K562 (cell line): Measurements from ENCODE around the gene XKRX. TPM values are rescaled to one million over a fixed set of nuclear protein-coding genes. Genes with fewer than 3 reads are reported as not detected.

Experiments
- ATAC-seq: fragments of 200-7000 bp; cut with Tn5 transposase; 3 replicates; pipeline ENCODE4 v1.9.1; 2020; ENCODE audit warnings: moderate library complexity
- BruUV-seq: library from RNA; stranded (reverse); fragments of 400-500 nt; replicated peaks from 2 replicates; lab custom pipeline; 2021; lab: Mats Ljungman, UMichigan
- CTCF ChIA-PET: fragments of 300-600 bp; formaldehyde crosslinking; extraction: SDS; loops from one replicate; lab custom pipeline; 2021; ENCODE audit warnings: low intra/inter-chr PET ratio; lab: Yijun Ruan, JAX
- POLR2A ChIA-PET: fragments of 300-600, 350-650 bp; sonication (Branson Sonifier 250); formaldehyde crosslinking; extraction: SDS; loops from one replicate; lab custom pipeline; 2021; ENCODE audit warnings: antibody characterized with exemption, inconsistent platforms; lab: Yijun Ruan, JAX
- DNase-seq, 4 experiments: peaks; one replicate each; pipeline versions ENCODE4 v3.0.0 to v3.0.0-alpha.2; 2011 to 2018; ENCODE audit warnings: low spot score in 3 of 4, mixed read lengths in 3 of 4; ENCODE audit errors: extremely low read depth in 1 of 4
- FAIRE-seq: peaks from 2 replicates; lab custom pipeline; 2011; peaks lifted over from hg19 to GRCh38; lab: Jason Lieb, UNC
- H2AFZ ChIP-seq: 2 replicates; pipeline ENCODE4 v1.6.0; 2011; ENCODE audit warnings: low read depth, low read length, control low read depth, inconsistent platforms
- H3K27ac ChIP-seq: fragments of 200-600 bp; 3 replicates; pipeline ENCODE4 v1.8.0; 2011; ENCODE audit warnings: low read depth, mild to moderate bottlenecking, control low read depth, inconsistent platforms, low read length, moderate library complexity, mixed read lengths; ENCODE audit errors: extremely low read depth
- H3K27me3 ChIP-seq, 2 experiments: fragments of 300-600 bp in 1 of 2; 2 replicates in 1 of 2; 3 replicates in 1 of 2; pipeline versions ENCODE4 v1.6.0 to v1.8.0; 2011; ENCODE audit warnings: inconsistent platforms in 2 of 2, low read length in 2 of 2, mild to moderate bottlenecking in 1 of 2, mixed read lengths in 1 of 2, moderate library complexity in 1 of 2; ENCODE audit not compliant: control insufficient read depth in 2 of 2, insufficient read depth in 2 of 2
- H3K36me3 ChIP-seq: fragments of 300-600 bp; 3 replicates; pipeline ENCODE4 v1.8.0; 2011; ENCODE audit warnings: mild to moderate bottlenecking, low read length, inconsistent platforms; ENCODE audit not compliant: control insufficient read depth, insufficient read depth
- H3K4me1 ChIP-seq, 2 experiments: fragments of 200-600 bp in 1 of 2; replicated peaks in 1 of 2; 2 replicates in 1 of 2; 3 replicates in 1 of 2; pipeline versions ENCODE4 v1.5.1 to v1.8.0; 2011; ENCODE audit warnings: inconsistent platforms in 2 of 2, low read length in 2 of 2, mild to moderate bottlenecking in 1 of 2, mixed read lengths in 1 of 2, moderate library complexity in 1 of 2; ENCODE audit not compliant: control insufficient read depth in 2 of 2, insufficient read depth in 2 of 2
- H3K4me2 ChIP-seq: 2 replicates; pipeline ENCODE4 v1.6.1; 2011; ENCODE audit warnings: low read length, control low read depth, inconsistent platforms, mixed read lengths; ENCODE audit not compliant: insufficient read depth
- H3K4me3 ChIP-seq: fragments of 200-600 bp; sonication (generic), shearing (Covaris generic); 2 replicates; pipeline ENCODE4 v1.5.1; 2016; ENCODE audit warnings: control low read depth, inconsistent platforms
- H3K79me2 ChIP-seq: fragments of 200-600 bp; 3 replicates; pipeline ENCODE4 v1.8.0; 2011; ENCODE audit warnings: low read length, inconsistent platforms; ENCODE audit not compliant: control insufficient read depth, insufficient read depth
- H3K9ac ChIP-seq, 2 experiments: 2 replicates each; pipeline versions ENCODE4 v1.6.0 to v1.6.1; 2011; ENCODE audit warnings: low read depth in 2 of 2, low read length in 2 of 2, control low read depth in 1 of 2, inconsistent platforms in 1 of 2, mild to moderate bottlenecking in 1 of 2, mixed read lengths in 1 of 2; ENCODE audit not compliant: insufficient read depth in 1 of 2
- H3K9me1 ChIP-seq: one replicate; pipeline ENCODE4 v1.6.0; 2011; ENCODE audit warnings: inconsistent platforms, mild to moderate bottlenecking, low read length, moderate library complexity; ENCODE audit not compliant: control insufficient read depth, insufficient read depth
- H3K9me3 ChIP-seq: replicated peaks from 2 replicates; pipeline ENCODE4 v1.5.1; 2011; ENCODE audit warnings: low read depth, low read length, inconsistent platforms; ENCODE audit not compliant: control insufficient read depth, insufficient read depth
- H4K20me1 ChIP-seq: replicated peaks from 2 replicates; pipeline ENCODE4 v1.6.1; 2011; ENCODE audit warnings: low read length, inconsistent platforms, mixed read lengths; ENCODE audit not compliant: control insufficient read depth, insufficient read depth
- ADNP ChIP-seq: fragments of 200-800 bp; sonication (Bioruptor generic); IDR thresholded peaks from 2 replicates; pipeline ENCODE4 v1.6.1; 2016; ENCODE audit warnings: missing genetic modification characterization, missing compliant biosample characterization
- NCOA6 ChIP-seq: fragments of 450-650 bp; IDR thresholded peaks from 2 replicates; pipeline ENCODE4 v1.6.1; 2017; ENCODE audit warnings: mild to moderate bottlenecking
- RHOXF2B ChIP-seq: fragments of 250-450 bp; sonication (Bioruptor Pico); conservative IDR thresholded peaks from 2 replicates; pipeline ENCODE4 v1.5.1; 2021
- SIN3A ChIP-seq, 2 experiments: fragments of 150-350 bp in 1 of 2; IDR thresholded peaks; 2 replicates each; pipeline ENCODE4 v1.6.1; 2011 to 2016; ENCODE audit warnings: borderline replicate concordance in 2 of 2, low read depth in 2 of 2, low read length in 2 of 2, mild to moderate bottlenecking in 2 of 2, moderate library complexity in 2 of 2; ENCODE audit not compliant: control insufficient read depth in 1 of 2
- ZNF384 ChIP-seq: IDR thresholded peaks from 2 replicates; pipeline ENCODE4 v1.6.1; 2012; ENCODE audit warnings: low read depth, low read length, improper control_type of control experiment
- WGBS: fragments of 100-300 bp; shearing (Covaris generic); methylation state at CpG from one replicate; pipeline ENCODE4 v1.1.6; 2016; ENCODE audit warnings: low coverage, mixed read lengths; ENCODE audit not compliant: insufficient coverage; ENCODE audit errors: missing lambda C conversion rate; 5-methylcytosine and 5-hydroxymethylcytosine counted together
- in situ Hi-C: fragments of 300-500 bp; cut with MboI; formaldehyde crosslinking; loops from 4 replicates; pipeline ENCODE4 v1.15.0; 2018; ENCODE audit warnings: inconsistent platforms, mixed read lengths
- intact Hi-C: fragments of 100-400 bp; cut with micrococcal nuclease; formaldehyde crosslinking; loops from 2 replicates; pipeline ENCODE4 v1.14.2; 2022
- polyA plus RNA-seq, 8 experiments: library from polyadenylated mRNA; depleted of rRNA in 4 of 8; stranded (reverse) in 5 of 8; unstranded in 3 of 8; fragments of >200 nt; fragmentation: Nextera tagmentation in 2 of 8; fragmentation: Illumina TruSeq in 1 of 8; extraction: Ambion mirVana in 2 of 8; extraction: Trizol in 1 of 8; gene quantifications; 2 replicates each; pipeline versions ENCODE4 v1.2.1 to v1.2.3, GENCODE V29; 2011 to 2014; ENCODE audit warnings: inconsistent platforms in 1 of 8, missing spikeins in 1 of 8
- total RNA-seq, 7 experiments: library from RNA; depleted of rRNA in 6 of 7; stranded (reverse); fragments of >200 nt in 6 of 7; fragmentation: Illumina TruSeq in 2 of 7; extraction: Trizol in 2 of 7; gene quantifications; 2 replicates each; pipeline versions ENCODE4 v1.2.1 to v1.2.3, GENCODE V29; 2011 to 2021; ENCODE audit warnings: low replicate concordance in 1 of 7
- TF ChIP-seq, protein P1 (sequence below): fragments of 450-650 bp; formaldehyde crosslinking; conservative IDR thresholded peaks from 2 replicates; pipeline ENCODE4 v1.4.0; 2022; ENCODE audit warnings: mild to moderate bottlenecking, missing genetic modification characterization
- TF ChIP-seq, protein P2 (sequence below): fragments of 250-450 bp; sonication (Bioruptor Pico); IDR thresholded peaks from 2 replicates; pipeline ENCODE4 v1.8.0; 2021; ENCODE audit warnings: moderate library complexity, mild to moderate bottlenecking, inconsistent platforms
- TF ChIP-seq, protein P3 (sequence below): fragments of 450-650 bp; IDR thresholded peaks from 2 replicates; pipeline ENCODE4 v1.6.1; 2016; ENCODE audit warnings: low read depth, mild to moderate bottlenecking, moderate library complexity
- TF ChIP-seq, protein P4 (sequence below), 2 experiments: fragments of 450-650 bp; IDR thresholded peaks; 2 replicates each; pipeline ENCODE4 v1.6.1; 2018; ENCODE audit warnings: mild to moderate bottlenecking in 2 of 2, low read depth in 1 of 2; ENCODE audit not compliant: partially characterized antibody in 2 of 2
- TF ChIP-seq, protein P5 (sequence below): fragments of 200-800 bp; sonication (Bioruptor generic); IDR thresholded peaks from 2 replicates; pipeline ENCODE4 v1.6.1; 2017; ENCODE audit warnings: missing genetic modification characterization, missing compliant biosample characterization
- TF ChIP-seq, protein P6 (sequence below): sonication (generic); formaldehyde crosslinking; IDR thresholded peaks from 2 replicates; pipeline ENCODE4 v1.8.0; 2022; ENCODE audit warnings: mild to moderate bottlenecking, low read depth, missing genetic modification reagents

The XKRX gene
- total and polyA plus RNA-seq, 9 of the 15 experiments (the other 6 are each of a cell fraction or from before 2014, with no cell fraction given): 0.03 TPM; not detected in 8

DNA sequence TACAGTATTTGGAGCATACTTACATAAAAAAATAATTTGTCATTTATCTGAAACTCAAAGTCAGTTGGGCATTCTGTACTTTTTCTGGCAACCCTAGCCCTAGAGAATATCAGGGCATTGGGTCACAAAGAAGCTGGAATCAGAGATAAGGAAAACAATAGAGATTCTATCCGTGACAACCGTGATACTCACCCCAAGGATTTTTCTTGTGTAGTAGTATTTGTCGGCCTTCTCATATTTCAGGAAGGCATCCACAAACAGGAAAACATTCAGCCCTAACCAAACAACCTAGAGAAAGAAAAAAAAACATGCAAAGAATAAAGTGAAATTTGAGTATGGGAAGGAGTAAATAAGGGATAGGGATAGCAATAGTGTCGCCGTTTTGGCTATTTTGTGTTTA is 58.2 kb downstream of the XKRX start:
- ATAC-seq (no peak), DNase-seq (no peak), FAIRE-seq (no peak)
- WGBS: 0% methylated on average over 5 of the region's 5 CpGs
- H3K9ac ChIP-seq: no peak overlapping the region
- no peak overlapping the region for H3K4me3 ChIP-seq
- H3K4me1 ChIP-seq: no peaks in the 10 kb centered on the region
- no peaks in the 10 kb centered on the region for H3K79me2 ChIP-seq
- intact Hi-C loops (no loop called here), in situ Hi-C loops (no loop called here)
- ChIA-PET CTCF (no interaction called here), POLR2A (no interaction called here)
- H3K27ac ChIP-seq: no peak overlapping the region
- H3K27me3 ChIP-seq: peaks cover 0 to 4% of the 10 kb centered on the region in 2 experiments; a peak in 1 of 5 replicates
- H3K4me2 ChIP-seq: no peak overlapping the region
- BruUV-seq: no TSS peak
- H3K9me1 ChIP-seq: no peaks in the 10 kb centered on the region
- H3K9me3 ChIP-seq: no peaks in the 10 kb centered on the region
- H2AFZ ChIP-seq: no peak overlapping the region
- no peaks in the 10 kb centered on the region for H4K20me1 ChIP-seq
- H3K36me3 ChIP-seq: no peaks in the 10 kb centered on the region
- TF ChIP-seq, protein P1, sequence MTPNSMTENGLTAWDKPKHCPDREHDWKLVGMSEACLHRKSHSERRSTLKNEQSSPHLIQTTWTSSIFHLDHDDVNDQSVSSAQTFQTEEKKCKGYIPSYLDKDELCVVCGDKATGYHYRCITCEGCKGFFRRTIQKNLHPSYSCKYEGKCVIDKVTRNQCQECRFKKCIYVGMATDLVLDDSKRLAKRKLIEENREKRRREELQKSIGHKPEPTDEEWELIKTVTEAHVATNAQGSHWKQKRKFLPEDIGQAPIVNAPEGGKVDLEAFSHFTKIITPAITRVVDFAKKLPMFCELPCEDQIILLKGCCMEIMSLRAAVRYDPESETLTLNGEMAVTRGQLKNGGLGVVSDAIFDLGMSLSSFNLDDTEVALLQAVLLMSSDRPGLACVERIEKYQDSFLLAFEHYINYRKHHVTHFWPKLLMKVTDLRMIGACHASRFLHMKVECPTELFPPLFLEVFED (CRISPR knock-in tag): no peak
- TF ChIP-seq NCOA6 (no peak), ZNF384 (no peak), RHOXF2B (CRISPR knock-in tag) (no peak), ADNP (no peak), SIN3A (IDR thresholded peaks at IDR 0.05; ENCODE audit: borderline replicate concordance in 2 of 2, control insufficient read depth in 1 of 2, low read depth in 2 of 2, low read length in 2 of 2) (no peak)
- TF ChIP-seq, protein P2, sequence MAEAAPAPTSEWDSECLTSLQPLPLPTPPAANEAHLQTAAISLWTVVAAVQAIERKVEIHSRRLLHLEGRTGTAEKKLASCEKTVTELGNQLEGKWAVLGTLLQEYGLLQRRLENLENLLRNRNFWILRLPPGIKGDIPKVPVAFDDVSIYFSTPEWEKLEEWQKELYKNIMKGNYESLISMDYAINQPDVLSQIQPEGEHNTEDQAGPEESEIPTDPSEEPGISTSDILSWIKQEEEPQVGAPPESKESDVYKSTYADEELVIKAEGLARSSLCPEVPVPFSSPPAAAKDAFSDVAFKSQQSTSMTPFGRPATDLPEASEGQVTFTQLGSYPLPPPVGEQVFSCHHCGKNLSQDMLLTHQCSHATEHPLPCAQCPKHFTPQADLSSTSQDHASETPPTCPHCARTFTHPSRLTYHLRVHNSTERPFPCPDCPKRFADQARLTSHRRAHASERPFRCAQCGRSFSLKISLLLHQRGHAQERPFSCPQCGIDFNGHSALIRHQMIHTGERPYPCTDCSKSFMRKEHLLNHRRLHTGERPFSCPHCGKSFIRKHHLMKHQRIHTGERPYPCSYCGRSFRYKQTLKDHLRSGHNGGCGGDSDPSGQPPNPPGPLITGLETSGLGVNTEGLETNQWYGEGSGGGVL (CRISPR knock-in tag): no peak
- TF ChIP-seq, protein P3, sequence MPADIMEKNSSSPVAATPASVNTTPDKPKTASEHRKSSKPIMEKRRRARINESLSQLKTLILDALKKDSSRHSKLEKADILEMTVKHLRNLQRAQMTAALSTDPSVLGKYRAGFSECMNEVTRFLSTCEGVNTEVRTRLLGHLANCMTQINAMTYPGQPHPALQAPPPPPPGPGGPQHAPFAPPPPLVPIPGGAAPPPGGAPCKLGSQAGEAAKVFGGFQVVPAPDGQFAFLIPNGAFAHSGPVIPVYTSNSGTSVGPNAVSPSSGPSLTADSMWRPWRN: no peak
- TF ChIP-seq, protein P4, sequence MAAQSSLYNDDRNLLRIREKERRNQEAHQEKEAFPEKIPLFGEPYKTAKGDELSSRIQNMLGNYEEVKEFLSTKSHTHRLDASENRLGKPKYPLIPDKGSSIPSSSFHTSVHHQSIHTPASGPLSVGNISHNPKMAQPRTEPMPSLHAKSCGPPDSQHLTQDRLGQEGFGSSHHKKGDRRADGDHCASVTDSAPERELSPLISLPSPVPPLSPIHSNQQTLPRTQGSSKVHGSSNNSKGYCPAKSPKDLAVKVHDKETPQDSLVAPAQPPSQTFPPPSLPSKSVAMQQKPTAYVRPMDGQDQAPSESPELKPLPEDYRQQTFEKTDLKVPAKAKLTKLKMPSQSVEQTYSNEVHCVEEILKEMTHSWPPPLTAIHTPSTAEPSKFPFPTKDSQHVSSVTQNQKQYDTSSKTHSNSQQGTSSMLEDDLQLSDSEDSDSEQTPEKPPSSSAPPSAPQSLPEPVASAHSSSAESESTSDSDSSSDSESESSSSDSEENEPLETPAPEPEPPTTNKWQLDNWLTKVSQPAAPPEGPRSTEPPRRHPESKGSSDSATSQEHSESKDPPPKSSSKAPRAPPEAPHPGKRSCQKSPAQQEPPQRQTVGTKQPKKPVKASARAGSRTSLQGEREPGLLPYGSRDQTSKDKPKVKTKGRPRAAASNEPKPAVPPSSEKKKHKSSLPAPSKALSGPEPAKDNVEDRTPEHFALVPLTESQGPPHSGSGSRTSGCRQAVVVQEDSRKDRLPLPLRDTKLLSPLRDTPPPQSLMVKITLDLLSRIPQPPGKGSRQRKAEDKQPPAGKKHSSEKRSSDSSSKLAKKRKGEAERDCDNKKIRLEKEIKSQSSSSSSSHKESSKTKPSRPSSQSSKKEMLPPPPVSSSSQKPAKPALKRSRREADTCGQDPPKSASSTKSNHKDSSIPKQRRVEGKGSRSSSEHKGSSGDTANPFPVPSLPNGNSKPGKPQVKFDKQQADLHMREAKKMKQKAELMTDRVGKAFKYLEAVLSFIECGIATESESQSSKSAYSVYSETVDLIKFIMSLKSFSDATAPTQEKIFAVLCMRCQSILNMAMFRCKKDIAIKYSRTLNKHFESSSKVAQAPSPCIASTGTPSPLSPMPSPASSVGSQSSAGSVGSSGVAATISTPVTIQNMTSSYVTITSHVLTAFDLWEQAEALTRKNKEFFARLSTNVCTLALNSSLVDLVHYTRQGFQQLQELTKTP (IDR thresholded peaks at IDR 0.05; ENCODE audit: low read depth in 1 of 2, partially characterized antibody in 2 of 2): no peak
- TF ChIP-seq, protein P5, sequence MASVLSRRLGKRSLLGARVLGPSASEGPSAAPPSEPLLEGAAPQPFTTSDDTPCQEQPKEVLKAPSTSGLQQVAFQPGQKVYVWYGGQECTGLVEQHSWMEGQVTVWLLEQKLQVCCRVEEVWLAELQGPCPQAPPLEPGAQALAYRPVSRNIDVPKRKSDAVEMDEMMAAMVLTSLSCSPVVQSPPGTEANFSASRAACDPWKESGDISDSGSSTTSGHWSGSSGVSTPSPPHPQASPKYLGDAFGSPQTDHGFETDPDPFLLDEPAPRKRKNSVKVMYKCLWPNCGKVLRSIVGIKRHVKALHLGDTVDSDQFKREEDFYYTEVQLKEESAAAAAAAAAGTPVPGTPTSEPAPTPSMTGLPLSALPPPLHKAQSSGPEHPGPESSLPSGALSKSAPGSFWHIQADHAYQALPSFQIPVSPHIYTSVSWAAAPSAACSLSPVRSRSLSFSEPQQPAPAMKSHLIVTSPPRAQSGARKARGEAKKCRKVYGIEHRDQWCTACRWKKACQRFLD (CRISPR knock-in tag): no peak
- TF ChIP-seq, protein P6, sequence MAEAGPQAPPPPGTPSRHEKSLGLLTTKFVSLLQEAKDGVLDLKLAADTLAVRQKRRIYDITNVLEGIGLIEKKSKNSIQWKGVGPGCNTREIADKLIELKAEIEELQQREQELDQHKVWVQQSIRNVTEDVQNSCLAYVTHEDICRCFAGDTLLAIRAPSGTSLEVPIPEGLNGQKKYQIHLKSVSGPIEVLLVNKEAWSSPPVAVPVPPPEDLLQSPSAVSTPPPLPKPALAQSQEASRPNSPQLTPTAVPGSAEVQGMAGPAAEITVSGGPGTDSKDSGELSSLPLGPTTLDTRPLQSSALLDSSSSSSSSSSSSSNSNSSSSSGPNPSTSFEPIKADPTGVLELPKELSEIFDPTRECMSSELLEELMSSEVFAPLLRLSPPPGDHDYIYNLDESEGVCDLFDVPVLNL (CRISPR knock-in tag): no peak
